NCI-H226 (cell line): ENCODE data around the gene CNTN1.

ENCODE experiments used
- DNase-seq: peaks from one replicate; pipeline ENCODE4 v3.0.0-alpha.2; 2015

CNTN1 gene

DNA sequence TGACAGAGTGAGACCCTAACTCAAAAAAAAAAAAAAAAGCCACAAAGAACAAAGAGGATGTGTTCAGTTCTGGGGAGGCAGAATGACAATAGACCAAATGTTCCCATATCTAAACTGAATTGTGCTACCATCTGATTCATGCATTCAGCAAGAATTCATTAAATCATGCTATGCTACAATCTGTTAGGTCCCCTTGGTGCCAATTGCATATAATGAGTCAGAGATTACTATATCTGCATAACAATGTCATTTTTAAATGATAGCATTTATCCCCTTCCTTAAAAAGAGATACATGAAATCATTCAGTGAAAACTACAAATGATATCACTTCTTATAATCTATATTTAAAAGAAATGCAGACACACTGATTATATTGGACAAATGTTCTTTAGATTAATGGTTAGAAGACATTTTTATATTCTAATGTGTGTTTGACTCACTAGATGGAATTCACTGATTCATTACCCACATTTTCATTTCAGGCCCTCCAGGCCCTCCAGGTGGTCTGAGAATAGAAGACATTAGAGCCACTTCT is 288.3 kb downstream of the CNTN1 start:
- peak; percentile 11 for DNase-seq

- DNase-seq, result no peak
Observed at GRCh38 chr12:40986001-40986400, 293.8 kb downstream of the CNTN1 start.

DNA sequence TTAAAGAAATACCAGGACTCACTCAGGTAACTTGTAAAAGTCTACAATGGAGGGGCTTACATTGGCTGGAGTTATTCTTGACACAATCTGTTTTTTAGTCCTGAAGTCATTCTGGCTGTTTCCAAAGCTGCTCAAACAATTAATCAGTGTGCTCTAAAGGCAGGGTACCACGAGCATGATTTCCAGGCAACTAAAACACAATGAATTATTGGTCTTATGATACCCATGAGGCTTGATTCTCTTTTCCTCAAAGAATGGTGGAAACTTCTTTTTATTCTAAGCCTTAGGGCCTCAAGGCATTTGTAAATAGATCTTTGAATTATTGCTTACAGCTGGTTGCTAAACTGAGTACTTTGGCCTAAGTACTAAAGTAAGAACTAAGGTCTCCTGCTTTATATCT is 296.1 kb downstream of the CNTN1 start:
- DNase-seq, result no peak

GRCh38 chr12:40988824-40989223 is 296.6 kb downstream of the CNTN1 start:
- DNase-seq, result no peak

GRCh38 chr12:40989785-40990184 is 297.5 kb downstream of the CNTN1 start:
- DNase-seq, result no peak

DNA sequence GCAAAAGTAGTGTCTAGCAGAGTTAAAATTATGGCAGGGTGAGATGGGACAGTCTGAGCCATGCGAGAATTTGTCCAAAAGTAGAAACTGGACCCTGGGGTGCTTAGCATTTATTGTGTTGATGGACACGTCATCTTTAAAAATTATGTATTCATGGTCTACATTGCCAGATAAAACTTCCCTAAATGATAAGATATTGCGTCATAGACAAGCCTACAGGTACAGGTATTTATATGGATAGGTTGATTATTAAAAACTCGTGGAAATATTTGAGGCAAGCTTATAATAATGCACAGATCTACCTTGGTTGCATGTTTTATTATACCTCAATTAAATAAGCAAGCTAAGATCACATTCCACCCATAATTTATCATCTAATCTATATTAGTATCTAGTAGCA is 299.9 kb downstream of the CNTN1 start:
- DNase-seq, result no peak

GRCh38 chr12:40992674-40993073 is 300.4 kb downstream of the CNTN1 start:
- DNase-seq, result no peak

DNA sequence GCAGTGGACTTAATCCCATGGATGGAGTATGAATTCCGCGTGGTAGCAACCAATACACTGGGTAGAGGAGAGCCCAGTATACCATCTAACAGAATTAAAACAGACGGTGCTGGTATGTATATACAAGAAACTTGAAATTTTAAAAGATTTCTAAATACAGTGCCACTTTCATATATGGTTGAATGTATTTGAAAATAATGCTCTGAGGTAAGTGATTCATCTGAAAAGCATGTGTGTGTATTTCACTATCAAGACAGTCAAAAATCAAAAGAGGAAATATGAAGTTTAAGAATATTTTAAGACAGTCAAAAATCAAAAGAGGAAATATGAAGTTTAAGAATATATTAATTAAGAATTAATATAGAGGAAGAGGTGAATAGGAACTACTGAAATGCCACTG is 300.9 kb downstream of the CNTN1 start:
- DNase-seq, result no peak

DNA sequence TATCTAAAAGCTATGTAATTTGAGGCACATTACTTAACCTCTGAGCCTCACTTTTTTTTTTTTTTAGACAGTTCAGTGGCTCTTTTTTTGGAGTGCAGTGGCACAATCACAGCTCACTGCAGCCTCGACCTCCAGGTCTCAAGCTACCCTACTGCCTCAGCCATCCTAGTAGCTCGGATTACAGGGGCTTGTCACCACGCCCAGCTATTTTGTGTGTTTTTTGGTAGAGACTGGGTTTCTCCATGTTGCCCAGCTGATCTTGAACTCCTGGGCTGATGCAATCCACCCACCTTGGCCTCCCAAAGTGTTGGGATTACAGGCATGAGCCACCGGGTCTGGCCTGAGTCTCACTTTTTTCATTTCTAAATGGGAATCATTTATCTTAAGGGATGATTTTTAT is 303.9 kb downstream of the CNTN1 start:
- DNase-seq, result no peak

GRCh38 chr12:40999210-40999609 is 307.0 kb downstream of the CNTN1 start:
- no peak for DNase-seq

DNA sequence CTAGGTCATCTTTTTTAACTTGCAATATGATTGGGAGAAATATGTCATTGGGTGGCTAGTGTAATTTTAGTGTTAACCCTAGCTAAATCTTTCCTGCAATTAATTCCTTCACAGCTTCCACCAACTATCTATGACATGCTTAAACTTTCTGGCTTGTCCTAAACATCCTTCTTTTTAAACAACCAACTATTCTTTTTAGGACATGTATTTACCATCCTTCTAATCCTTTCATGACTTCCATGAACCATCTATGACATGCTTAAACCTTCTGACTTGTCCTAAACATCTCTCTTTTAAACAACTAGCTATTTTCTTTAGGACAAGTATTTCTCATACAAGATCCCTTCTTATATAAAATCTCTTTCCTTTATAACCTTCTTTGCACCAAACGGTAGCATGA is 316.2 kb downstream of the CNTN1 start:
- peak; percentile 14 for DNase-seq

DNA sequence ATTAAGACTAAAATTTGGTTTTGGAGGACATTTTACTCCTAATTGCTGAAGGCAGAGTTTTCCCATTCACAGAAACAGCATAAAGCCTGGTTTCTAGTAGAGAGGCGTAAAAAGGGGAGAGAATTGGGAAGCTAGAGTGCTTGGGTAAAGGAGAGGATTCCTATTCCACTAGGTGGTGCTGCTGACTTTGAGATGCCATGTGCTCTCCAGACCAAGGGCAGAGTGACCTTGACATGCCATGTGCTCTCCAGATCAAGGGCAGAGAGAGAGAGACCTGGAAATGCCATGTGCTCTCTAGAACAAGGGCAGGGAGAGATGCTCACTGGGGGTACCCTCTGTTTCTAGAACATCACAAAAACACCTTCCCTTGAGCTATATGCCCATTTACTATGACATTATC is 319.7 kb downstream of the CNTN1 start:
- DNase-seq, result no peak

GRCh38 chr12:41013881-41014642 is 321.8 kb downstream of the CNTN1 start:
- DNase-seq, result peak; percentile 48

DNA sequence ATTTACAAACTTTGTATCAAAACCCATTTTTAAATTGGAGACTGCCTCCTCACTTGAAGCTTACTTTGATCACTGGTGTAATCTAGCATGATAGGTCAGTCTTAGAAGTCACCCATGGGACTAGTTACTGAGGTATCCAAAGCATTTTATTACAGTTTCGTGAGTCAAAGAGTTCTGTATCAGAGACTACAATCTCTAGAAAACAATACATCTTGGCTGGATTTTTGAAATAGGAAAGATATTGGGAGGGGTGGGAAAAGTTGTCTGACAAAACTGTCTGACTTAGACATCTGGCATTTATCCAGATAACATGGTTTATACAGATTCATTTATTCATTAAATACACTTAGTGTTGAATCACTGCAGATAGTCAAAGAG is 322.4 kb downstream of the CNTN1 start:
- peak; percentile 49 for DNase-seq

- no peak for DNase-seq
Observed at GRCh38 chr12:41018010-41018409, 325.8 kb downstream of the CNTN1 start.

DNA sequence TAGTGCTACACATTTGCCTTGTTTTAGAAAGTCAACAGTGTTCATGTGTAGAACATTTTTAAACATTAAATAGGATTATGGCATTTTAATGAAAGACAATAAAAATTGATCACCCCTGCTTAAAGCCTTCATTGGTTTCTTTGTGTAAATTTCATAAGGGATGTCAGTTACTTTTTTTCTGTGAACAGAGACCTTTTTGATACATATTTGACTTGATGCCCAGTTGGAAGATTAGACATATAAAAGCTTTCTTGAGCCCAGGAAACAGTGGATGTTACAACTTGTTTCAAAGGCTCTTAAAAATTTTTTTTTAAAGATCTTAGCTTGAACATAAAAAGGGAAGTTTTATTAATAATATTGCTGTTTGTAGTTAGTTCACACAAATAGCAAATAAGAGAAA is 327.2 kb downstream of the CNTN1 start:
- DNase-seq, result no peak

DNA sequence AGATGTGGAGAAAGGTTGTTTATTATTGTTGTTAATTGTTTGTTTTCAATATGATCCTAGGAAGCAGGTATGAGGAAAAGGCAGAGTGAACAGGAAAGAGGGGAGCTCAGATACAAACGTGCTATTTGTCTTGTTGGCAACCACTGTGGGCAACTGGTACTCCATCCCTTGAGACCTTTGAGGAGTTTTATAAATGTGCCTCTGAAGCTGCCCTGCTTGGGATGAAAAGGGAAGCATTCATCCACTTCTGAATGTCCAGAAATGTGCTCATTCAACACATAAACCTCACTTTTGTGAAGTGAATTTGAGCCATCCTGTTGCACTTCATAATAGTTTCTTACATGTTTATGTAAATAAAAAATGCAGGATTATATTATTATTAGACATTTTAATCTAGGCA is 331.6 kb downstream of the CNTN1 start:
- DNase-seq, result no peak

- DNase-seq, result no peak
Observed at GRCh38 chr12:41026151-41026550, 333.9 kb downstream of the CNTN1 start.

DNA sequence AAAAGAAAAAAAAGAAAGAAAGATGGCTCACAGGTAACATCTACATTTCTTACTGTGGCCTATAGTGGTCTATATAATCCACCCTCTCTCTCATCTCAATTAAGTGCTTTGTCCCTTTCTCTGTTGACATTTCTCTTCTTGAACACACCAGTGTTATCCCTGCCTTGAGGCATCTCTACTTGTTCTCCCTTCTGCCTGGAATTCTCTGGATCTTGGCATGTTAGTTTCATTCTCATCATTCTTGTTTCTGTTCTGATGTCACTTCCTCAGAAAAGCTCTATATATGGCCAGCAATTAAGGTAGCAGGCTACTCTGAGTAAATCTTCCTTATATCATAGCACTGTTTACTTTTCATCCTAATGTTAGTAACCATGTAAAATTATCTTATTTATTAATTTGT is 340.1 kb downstream of the CNTN1 start:
- peak; percentile 36 for DNase-seq

DNA sequence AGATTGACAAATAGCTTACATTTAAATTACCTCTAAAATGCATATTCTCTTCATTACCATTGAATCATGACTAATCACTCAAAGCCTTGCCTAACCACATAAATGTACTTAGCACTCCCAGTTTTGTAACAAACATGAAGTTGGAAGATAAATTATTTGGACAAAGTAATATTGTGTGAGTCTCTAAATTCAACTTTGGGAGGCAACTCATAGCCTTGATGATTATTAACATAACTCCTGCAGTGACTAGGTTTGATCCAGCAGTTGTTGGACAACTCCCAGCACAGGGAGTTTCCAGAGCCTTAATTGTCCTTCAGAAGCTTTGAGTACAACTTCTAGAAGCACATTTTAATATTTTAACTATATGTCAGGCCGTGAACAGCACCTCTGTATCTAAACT is 342.4 kb downstream of the CNTN1 start:
- peak; percentile 32 for DNase-seq

DNA sequence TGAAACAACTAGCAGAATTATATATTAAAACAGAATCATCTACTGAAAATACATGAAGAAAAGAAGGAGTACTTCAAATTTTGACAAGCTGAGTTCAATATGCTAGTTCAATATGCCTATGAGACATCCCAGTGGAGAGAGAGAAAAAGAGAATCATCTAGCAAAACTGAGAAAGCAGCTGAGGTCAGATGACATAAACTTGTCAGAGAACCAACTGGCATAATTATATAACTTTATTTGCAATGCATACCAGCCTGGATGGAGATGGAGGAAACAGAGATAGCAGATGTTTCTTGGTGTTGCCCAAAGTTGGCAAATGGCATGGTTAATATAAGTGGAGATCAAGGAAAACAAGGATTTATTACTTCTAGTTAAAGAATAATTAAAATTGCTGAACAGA is 347.2 kb downstream of the CNTN1 start:
- DNase-seq, result no peak

DNA sequence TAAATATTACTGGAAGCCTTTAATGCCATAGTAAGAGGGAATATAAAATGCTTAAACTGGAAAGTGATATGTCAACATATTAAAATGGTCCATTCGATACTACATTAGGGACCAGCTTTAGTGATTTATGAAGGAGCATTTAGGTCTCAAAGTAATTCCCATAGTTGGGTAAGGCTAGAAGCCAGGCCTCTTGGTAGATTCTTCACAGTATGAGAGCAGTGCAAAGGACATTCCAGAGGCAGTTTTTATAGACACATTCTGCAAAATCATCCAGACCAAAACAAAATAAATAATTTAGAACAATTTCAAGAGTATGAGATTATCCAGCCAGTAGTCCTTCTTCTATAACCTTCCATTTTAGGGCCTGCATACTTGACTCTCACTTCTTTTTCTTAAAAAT is 353.3 kb downstream of the CNTN1 start:
- no peak for DNase-seq

DNA sequence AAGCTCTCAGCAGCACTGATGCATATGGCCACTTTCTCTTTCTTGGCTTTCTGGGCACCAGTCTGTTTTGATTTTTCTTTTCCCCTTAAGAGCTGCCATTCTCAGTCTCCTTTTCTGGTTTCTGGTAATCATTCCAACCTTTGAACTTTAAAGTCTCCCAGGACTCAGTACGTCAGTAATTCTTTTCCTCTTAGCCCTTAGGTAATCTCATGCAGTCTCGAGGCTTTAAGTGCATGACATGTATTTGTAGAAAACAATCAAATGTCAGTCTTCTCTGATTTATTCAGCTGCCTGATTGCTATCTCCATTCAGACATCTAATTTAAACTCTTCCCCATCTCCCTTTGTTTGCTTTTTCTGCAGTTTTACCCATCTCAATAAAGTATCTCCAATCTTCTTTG is 356.8 kb downstream of the CNTN1 start:
- DNase-seq, result no peak

- peak; percentile 9 for DNase-seq
Observed at GRCh38 chr12:41051954-41052353, 359.7 kb downstream of the CNTN1 start.

- DNase-seq, result no peak
Observed at GRCh38 chr12:41052441-41052840, 360.2 kb downstream of the CNTN1 start.
